GM19395 (cell line): ENCODE measurements around the gene STRN4.
"Not testable (repeated sequence)": the region's sequence is repeated elsewhere in the genome, so short reads cannot be mapped to it uniquely, and the experiment has no call there.

Experiments used
- ATAC-seq: cut with Tn5 transposase; IDR thresholded peaks from one replicate; pipeline ENCODE4 v1.9.1; 2021; ENCODE audit warnings: mild to moderate bottlenecking, moderate library complexity; ENCODE audit not compliant: unreplicated experiment

The STRN4 gene

DNA sequence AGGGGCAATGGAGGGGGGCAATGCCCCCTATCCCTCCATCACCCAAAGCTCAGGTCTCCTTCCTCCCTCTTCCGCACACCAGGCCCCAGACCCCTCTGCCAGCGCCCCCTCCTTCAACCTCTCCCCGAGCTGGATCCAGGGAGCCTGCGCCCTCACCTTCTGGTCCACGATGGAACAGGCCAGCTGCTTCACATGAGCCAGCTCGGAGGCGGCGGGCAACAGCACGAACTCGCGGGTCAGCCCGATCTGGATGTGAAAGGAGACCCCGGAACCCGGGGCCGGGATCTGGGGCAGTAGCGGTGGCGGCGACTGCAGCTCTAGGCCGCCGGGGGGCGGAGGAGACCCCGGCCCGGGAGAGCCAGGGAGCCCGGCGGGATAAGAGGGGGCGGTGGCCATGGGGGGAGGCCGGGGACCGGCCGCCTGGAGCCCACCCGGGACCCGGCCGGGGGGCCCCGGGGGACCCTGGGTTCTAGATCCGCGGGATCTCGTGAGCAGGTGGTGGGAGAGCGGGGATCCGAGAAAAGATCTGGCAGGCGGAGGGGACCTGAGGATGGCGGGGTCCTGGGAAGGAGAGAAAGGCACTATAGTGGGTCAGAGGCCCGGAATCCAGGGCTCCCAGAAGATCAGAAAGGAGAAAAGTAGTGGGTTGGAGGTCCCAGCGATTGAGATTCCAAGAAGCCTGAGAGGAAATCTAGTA lies 30.1 kb downstream of the STRN4 start:
- ATAC-seq, result no peak

DNA sequence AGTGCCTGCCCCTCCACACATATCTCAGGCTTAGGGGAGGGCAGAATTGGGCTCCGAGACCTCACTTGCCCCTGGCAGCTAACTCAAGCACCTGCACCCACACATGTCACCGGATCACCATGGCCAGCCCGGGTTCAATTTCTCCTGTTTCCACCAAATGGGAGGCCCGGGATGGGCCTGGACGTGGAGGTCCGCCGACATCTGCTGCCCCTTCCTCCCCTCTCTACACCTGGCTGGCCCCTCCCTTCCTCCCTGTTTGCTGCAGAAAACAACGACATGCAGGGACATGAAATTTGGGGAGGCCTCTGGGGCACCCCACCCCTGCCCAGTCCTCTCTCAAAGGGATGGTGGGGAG lies 30.7 kb downstream of the STRN4 start:
- no peak for ATAC-seq

DNA sequence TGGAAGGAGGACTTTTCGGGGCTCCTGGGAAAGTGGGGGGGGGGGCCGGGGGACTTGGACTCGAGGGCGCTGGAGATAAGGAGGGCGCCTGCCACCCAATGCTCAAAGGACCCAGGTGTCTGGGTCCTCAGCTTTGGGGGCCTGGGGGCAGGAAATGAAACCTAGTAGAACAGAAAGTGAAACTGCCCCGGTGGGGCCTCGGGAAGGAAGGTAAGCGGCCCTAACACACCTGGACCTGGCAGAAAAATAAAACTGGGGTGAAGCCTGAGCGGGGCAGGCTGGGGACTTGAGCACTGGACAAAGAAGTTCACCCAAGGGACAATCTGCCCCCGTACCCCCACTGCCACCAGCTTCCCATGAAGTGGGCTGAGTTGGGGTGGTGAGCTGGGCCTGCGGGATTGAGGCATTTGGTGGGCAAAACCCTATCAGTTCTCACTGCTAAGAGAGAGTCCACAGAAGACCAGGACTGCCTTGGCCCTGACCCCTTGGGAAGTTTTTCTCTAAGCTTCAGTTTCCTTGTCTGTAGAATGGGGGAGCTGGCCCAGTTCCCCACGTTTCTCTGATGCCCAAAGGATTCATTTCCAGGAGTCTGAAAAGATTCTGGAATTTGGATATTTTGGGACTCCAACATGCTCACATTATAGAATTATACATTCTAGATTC lies 31.7 kb downstream of the STRN4 start:
- no peak for ATAC-seq

GRCh38 chr19:46713781-46714443 lies 32.3 kb downstream of the STRN4 start:
- no peak for ATAC-seq

- not testable (repeated sequence) for ATAC-seq
Measured at GRCh38 chr19:46712768-46713338, 33.4 kb downstream of the STRN4 start.

DNA sequence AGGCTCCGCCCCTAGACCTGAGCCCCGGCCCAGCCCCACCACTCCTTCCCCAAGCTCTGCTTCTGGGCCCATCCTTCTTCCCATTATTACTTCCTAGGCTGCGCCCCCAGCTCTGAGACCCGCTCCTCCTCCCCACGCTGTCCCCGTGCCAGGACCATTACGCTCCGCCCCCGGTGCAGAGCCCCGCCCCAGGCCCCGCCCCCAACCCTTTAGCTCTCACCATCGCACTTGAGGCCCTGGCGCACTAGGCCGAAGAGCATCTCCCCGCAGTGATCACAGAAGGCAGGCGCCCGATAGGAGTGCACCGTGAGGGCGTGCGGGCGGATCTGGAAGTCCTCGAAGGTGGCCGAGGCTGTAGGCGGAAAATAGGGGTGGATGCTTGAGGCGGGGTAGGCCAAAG lies 35.6 kb downstream of the STRN4 start:
- ATAC-seq, result no peak

DNA sequence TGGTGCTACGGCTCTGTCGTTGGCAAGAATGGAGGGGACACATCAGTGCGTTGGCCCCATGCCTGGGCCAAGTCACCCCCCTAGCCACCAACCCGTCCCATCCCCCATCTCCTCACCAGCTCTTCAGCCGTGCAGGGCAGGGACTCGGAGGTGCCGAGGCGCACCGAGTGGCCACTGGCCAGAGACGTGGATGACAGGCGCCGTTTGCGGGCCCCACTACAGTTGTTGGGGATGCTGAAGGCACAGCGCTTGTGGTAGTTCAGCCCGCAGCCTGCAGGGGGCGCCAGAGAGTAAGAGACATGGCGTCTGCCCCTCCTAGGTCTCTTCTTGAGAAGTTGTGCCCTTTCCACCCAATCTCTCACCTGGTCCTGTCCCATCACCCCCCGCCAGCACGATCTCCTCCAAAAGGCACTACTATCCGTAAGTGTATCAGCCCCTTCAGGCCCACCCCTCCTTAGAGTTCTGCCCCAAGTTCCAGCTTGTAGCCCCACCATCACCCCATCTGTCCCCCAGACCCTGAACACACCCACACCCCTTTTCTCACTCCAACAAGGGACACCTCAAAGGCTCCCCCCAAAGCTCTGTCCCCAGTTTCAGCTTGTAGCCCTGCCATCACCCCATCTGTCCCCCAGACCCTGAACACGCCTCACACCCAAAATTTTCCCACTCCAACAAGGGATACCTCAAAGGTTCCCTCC lies 41.7 kb downstream of the STRN4 start:
- no peak for ATAC-seq

- no peak for ATAC-seq
Measured at GRCh38 chr19:46700704-46701103, 45.5 kb downstream of the STRN4 start.

DNA sequence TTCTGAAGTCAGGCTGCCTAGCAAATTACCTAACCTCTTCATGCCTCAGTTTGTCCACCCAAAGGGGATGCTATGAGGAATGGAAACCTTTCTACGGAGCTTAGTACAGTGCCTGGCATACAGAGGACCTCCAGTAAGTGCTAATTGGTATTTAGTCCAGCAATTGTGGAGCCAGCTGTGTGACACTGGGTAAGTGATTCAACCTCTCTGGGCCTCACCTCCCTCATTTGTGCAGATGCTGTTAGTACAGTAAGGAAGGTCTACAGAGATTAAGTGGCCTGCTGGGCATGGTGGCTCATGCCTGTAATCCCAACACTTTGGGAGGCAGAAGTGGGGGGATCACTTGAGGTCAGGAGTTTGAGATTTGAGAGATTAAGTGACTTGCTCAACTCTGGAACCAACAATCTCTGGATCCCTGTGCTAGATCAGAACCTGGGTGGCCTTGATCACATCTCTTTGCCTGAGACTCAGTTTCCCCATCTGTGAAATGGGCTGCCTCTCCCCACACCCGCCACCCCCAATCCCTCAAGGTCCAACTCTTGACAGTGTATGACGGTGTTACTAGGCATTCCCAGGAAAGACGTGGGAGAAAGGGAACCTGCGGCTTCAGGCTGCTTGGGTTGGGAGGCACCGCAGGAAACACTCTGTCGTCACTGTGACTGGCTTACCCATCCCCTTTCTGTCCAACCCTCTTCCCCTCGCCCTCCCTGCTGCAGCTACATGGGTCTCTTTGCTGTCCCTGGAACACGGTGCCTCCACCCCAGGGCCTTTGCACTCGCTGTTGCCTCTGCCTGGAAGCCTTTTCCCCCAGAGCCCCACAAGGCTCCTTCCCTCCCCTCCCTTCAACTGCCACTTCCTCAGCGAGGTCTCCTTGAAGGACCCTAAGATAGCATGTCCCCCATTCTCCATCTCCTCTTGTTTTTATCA lies 47.6 kb downstream of the STRN4 start:
- no peak for ATAC-seq

DNA sequence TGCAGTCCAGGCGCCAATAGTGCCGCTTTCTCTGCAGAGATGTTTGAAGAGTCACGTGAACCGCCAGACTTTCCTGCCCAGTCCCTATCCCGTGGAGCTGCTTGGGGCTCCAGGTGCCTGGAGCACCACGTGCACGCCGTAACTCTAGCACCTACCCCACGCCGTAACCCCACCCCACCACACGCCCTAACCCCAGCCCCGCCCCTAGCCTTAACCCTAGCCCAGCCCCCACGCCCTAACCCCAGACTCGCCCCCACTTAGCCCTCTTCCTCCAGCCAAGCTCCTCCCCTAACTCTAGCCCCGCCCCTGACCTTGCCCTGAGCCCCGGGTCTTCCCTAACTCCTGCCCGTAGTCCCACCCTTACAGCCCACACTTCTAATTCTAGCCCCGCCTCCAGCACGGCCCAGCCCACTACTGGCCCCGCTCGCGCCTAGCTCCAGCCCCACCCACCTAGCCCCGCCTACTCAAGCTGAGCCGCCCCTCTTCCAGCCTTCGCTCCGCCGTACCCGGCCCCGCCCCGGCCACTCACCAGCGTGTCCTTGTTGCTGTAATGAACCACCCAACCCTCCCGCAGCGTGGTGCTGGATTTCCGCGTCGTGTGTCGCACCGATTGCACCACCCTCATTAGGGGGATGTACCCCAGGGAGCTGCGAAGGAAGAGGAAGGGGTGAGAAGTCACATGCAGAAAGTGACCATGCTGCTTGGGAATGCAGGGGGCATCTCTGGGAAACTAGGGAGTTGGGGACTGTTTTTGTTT lies 48.9 kb downstream of the STRN4 start:
- no peak for ATAC-seq

- no peak for ATAC-seq
Measured at GRCh38 chr19:46696866-46697203, 49.4 kb downstream of the STRN4 start.

DNA sequence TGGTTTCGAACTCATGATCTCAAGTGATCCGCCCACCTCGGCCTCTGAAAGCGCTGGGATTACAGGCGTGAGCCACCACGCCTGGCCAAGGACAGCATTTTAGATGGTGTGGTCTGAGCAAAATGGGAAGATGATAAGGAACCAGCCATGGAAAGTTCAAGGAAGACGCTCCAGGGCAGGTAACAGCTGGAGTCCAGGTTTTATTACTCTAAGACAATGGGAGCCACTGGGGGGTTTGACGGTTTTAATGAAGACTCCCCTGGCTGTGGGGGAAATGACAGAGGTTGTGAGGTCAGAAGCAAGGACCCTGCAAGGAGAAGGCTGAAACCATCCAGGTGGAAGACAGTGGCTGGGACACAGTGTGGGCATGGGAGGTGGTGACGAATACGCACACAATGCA lies 50.2 kb downstream of the STRN4 start:
- no peak for ATAC-seq

DNA sequence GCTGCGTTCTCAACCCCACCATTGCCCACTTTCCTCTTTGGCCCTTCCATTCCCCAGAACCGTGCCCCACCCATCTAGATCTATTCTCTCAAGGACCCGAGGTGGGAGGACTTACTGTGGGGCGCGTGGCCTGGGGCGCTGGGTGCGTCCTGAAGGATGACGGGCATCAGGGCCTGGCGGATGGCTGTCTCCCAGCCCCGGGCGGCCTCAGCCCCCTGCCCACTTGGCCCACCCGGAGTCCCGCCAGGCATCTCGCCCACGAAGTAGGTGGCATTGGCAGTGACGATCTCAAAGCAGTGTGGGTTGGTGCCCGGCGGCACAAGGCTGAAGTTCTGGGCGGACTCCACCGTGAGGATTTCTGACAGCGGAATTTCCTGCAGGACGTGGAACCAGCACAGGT lies 52.5 kb downstream of the STRN4 start:
- no peak for ATAC-seq

DNA sequence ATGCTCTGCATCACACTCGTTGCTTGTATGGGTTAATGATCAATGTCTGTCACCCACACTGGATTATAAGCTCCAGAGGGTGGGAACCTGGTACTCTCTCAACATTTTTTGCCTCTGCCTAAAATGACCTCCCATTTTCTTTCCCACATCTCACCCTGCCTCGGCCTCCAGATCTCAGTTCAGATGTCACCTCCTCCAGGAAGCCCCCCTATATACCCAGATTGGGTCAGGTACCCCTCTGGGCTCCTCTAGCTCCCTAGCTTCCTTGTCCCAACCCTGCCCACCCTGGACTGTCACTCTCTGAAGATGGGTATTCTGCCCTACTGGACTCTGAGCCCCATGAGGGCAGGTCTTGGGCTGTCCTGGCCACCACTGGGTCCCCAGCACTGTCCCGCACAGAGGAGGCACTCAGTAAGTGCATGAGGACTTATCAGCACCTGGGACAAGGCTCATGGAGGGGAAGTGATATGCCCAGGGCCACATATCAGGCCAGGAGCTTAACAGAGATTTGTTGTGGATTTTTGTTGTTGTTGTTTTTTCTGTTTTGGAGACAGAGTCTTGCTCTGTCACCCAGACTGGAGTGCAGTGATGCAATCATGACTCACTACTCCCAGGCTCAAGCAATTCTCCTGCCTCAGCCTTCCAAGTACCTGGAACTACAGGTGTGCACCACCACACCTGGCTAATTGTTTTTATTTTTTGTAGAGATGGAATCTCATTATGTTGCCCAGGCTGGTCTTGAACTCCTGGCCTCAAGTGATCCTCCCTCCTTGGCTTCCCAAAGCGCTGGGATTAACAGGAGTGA lies 53.1 kb downstream of the STRN4 start:
- ATAC-seq, result no peak

DNA sequence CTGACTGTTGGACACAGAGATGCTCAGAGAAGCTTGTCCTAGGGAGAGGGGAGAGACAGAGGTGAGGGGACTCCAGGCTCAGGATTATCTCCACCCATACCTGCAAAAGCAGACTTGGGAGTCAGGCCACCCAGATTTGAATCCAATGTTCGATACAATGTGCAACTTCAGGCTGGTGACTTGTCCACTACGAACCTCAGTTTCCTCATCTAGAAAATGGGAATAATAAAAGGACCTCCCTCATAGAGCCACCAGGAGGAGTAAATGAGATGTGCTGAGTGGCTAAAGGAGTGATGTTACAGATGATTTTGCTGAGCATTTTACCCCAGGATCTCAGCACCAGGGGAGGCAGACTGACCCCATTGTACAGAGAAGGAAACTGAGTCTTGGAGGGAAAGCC lies 54.3 kb downstream of the STRN4 start:
- no peak for ATAC-seq

DNA sequence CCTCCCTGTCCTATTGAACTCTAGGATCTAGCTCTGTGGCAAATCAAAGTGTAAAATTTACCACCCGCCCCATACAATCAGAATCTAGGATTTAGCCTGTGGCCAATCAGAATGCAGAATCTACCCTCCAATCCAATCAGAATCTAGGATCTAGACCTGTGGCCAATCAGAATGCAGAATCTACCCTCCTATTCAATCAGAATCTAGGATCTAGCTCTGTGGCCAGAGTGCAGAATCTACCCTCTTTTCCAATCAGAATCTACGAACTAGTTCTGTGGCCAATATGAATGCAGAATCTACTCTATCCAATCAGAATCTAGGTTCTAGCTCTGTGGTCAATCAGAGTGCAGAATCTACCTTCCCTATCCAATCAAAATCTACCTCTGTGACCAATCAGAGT lies 55.1 kb downstream of the STRN4 start:
- no peak for ATAC-seq

- no peak for ATAC-seq
Measured at GRCh38 chr19:46689358-46689757, 56.9 kb downstream of the STRN4 start.

DNA sequence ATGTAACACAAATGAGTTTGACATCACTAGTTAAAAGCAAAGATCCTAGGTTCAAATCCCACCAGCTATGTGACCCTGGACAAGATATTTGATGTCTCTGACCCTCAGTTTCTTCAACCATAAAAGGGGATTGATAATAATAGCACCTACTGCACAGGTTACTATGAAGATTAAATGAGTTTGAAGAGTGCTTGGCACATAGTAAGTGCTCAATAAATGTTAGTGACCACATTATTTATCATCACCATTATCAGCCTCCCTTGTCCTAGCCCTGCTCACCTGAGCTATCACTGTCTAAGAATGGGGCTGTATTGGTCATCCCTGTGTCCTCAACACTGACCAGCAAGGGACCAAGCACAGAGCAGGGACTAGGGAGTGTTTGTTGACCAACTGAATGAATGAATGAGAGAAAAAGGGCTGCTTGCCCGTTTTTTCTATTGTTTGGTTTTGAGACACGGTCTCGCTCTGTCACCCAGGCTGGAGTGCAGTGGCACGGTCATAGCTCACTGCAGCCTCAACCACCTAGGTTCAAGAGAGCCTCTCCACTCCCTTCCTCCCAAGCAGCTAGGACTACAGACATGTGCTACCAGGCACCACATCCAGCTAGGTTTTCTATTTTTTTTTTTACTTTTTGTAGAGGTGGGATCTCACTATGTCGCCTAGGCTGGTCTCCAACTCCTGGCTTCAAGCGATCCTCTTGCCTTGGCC lies 58.7 kb downstream of the STRN4 start:
- ATAC-seq, result no peak
